Breast epithelium (tissue), 4 donors: Measurements from ENCODE around the gene IFNA5. TPM values are rescaled to one million over a fixed set of nuclear protein-coding genes. Genes with fewer than 3 reads are reported as not detected.

ENCODE experiments used
- DNase-seq, 2 donors: peaks; one replicate each; pipeline ENCODE4 v3.0.0-alpha.2; 2019; ENCODE audit warnings: low spot score in 2 of 2
- H3K27ac ChIP-seq, 2 donors: fragments of 200-600 bp; sonication (generic) in 1 of 2; one replicate each; pipeline ENCODE4 v1.5.1; 2016 to 2019; ENCODE audit warnings: mild to moderate bottlenecking in 1 of 2
- H3K27me3 ChIP-seq, 2 donors: fragments of 200-600 bp; sonication (generic) in 1 of 2; one replicate each; pipeline versions ENCODE4 v1.5.1 to v1.6.0; 2017 to 2019; ENCODE audit warnings: control low read depth in 1 of 2, mild to moderate bottlenecking in 1 of 2
- H3K36me3 ChIP-seq: fragments of 200-600 bp; one replicate; pipeline ENCODE4 v1.5.1; 2019
- H3K4me1 ChIP-seq, 2 donors: fragments of 200-600 bp; sonication (generic); one replicate each; pipeline ENCODE4 v1.5.1; 2016 to 2019; ENCODE audit warnings: control low read depth in 1 of 2
- H3K4me3 ChIP-seq, 3 donors: fragments of 200-600 bp; sonication (generic); 1 replicate in 2 of 3; 2 replicates in 1 of 3; pipeline ENCODE4 v1.5.1; 2016 to 2019; ENCODE audit warnings: mild to moderate bottlenecking in 3 of 3, moderate library complexity in 2 of 3
- H3K9me3 ChIP-seq, 2 donors: fragments of 200-600 bp; sonication (generic) in 1 of 2; one replicate each; pipeline ENCODE4 v1.5.1; 2016 to 2019; ENCODE audit warnings: control low read depth in 1 of 2
- POLR2A ChIP-seq: fragments of 450-650 bp; IDR thresholded peaks from one replicate; pipeline ENCODE4 v1.6.1; 2016; ENCODE audit warnings: antibody characterized with exemption, mild to moderate bottlenecking, moderate library complexity
- POLR2AphosphoS5 ChIP-seq, 3 donors: sonication (generic); formaldehyde crosslinking; IDR thresholded peaks; one replicate each; pipeline ENCODE4 v1.6.1; 2017; ENCODE audit warnings: antibody characterized with exemption in 3 of 3
- intact Hi-C: fragments of 100-400 bp; cut with DNase I; formaldehyde crosslinking; loops from one replicate; pipeline ENCODE4 v1.15.1; 2023; ENCODE audit warnings: low total_unique reads
- total RNA-seq, 3 donors: library from RNA; depleted of rRNA; stranded (reverse); fragments of >200 nt; gene quantifications; one replicate each; pipeline ENCODE4 v1.1.0, GENCODE V29; 2016
- TF ChIP-seq, protein P1 (sequence below), 3 donors: fragments of 450-650 bp; IDR thresholded peaks; one replicate each; pipeline ENCODE4 v1.5.1; 2016 to 2017; ENCODE audit warnings: antibody characterized with exemption in 3 of 3, mild to moderate bottlenecking in 3 of 3, moderate library complexity in 3 of 3

The IFNA5 gene
- total RNA-seq, 3 donors from 2014 or later = 0.32 TPM; not detected in 2

DNA sequence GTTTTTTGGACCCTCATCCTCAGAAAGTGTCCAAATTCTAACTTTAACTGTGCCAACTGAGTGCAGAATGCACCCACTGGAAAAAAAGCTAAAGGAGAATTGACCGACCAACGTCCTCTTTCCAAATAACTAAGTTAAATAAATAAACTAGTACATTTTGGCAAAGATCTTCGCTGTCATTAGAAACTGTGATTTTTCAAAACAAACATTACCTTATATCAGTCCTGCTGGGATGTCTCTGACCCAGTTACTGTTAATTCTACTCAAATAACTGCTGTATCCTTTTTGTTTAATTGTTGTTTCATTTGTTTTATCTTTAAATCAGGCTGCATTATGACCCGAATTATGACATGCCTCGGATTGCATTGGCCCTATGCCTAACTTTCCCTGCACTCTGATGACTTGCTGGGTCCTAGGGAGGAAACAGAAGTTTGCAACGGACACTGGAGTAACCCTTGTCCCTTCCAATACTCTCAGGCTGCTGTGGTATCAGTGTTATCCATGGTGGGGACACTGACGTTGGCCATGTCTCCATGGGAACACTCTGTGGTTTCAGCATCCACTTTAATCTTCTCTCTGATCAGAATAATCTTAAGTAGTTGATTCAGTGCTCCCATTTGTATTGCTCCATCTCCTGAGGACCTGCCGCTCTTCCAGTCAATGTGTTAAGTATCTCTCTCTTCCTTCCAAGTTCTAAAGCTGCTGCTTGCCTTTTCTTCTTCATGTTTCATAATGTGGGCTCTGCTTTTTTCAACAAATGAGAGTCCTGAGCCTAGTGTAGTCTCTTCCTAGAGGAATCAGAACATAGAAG, 11.1 kb upstream of the IFNA5 start:
- no peaks in the 10 kb centered on the region for H3K36me3 ChIP-seq
- no peak for TF ChIP-seq POLR2AphosphoS5 (IDR thresholded peaks at IDR 0.05)
- no peak for TF ChIP-seq POLR2A
- TF ChIP-seq, protein P1, sequence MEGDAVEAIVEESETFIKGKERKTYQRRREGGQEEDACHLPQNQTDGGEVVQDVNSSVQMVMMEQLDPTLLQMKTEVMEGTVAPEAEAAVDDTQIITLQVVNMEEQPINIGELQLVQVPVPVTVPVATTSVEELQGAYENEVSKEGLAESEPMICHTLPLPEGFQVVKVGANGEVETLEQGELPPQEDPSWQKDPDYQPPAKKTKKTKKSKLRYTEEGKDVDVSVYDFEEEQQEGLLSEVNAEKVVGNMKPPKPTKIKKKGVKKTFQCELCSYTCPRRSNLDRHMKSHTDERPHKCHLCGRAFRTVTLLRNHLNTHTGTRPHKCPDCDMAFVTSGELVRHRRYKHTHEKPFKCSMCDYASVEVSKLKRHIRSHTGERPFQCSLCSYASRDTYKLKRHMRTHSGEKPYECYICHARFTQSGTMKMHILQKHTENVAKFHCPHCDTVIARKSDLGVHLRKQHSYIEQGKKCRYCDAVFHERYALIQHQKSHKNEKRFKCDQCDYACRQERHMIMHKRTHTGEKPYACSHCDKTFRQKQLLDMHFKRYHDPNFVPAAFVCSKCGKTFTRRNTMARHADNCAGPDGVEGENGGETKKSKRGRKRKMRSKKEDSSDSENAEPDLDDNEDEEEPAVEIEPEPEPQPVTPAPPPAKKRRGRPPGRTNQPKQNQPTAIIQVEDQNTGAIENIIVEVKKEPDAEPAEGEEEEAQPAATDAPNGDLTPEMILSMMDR (IDR thresholded peaks at IDR 0.05) = no peak
- no peak for DNase-seq
- H3K4me1 ChIP-seq = no peaks in the 10 kb centered on the region
- intact Hi-C loops = no loop called here
- H3K4me3 ChIP-seq = peak overlapping the region in 1 of 3 donors; percentile 9
- H3K27me3 ChIP-seq = no peaks in the 10 kb centered on the region
- no peaks in the 10 kb centered on the region for H3K9me3 ChIP-seq
- H3K27ac ChIP-seq = peak overlapping the region in 1 of 2 donors; percentile 50

DNA sequence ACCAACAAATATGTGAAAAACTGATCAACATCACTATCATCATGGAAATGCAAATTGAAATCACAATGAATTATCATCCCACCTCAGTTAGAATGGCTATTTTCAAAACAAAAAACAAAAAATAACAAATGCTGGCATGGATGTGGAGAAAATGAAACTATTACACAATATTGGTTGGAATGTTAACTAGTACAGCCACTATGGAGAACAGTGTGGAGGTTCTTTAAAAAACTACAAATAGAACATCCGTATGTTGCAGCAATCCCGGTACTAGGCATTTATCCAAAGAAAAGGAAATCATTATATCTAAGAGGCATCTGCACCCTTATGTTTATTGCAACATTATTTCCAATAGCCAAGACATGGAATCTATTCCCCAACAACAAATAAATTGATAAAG, 9.0 kb upstream of the IFNA5 start:
- DNase-seq = no peak
- Histone ChIP-seq H3K9me3 (no peaks in the 10 kb centered on the region), H3K27me3 (no peaks in the 10 kb centered on the region), H3K36me3 (no peaks in the 10 kb centered on the region), H3K4me1 (no peaks in the 10 kb centered on the region), H3K27ac (no peak overlapping the region), H3K4me3 (no peak overlapping the region)
- intact Hi-C loops = no loop called here
- no peak for TF ChIP-seq POLR2A
- no peak for TF ChIP-seq POLR2AphosphoS5 (IDR thresholded peaks at IDR 0.05)
- TF ChIP-seq, protein P1 (IDR thresholded peaks at IDR 0.05) = no peak

DNA sequence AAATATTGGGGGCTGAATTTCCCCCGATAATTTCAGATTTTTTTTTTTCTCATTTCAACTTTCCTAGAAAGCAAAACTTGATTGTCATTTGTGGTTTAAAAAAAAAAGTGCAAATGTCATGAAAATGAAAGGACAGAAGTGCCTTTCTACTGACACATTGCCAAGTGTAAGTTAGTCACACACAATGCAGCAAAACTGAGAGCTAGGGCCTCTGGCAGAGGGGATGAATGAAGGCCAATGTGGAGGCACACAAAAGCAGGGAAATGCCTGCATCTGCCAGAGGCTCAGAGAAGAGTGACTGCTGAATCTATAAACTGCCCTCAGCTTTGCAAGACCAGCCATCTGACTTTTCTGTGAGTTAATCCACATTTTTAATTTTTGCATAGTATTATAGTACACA, 6.8 kb upstream of the IFNA5 start:
- intact Hi-C loops = no loop called here

DNA sequence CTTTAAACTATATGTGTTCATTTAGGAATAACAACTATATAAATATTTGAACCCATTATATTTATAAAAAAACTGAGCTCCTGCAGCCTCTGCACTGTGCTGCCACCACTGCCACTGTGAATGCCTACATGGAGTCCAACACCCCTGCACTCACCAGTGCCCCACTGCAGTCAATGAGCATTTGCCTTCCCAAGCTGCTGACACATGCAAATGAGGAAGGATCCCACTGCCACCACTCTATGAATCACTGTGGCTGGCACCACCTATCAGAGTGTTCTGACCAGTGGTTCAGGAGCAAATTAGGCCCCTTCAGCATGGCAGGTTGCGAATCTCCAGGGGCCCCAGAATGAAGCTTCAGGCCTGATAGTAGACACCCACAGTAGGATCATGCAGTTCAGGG, 9.1 kb downstream of the IFNA5 start:
- TF ChIP-seq POLR2A (no peak), POLR2AphosphoS5 (IDR thresholded peaks at IDR 0.05) (no peak)
- TF ChIP-seq, protein P1 (IDR thresholded peaks at IDR 0.05) = no peak
- intact Hi-C loops = no loop called here

More for the DNA sequence above, 6.8 kb upstream of the IFNA5 start:
- Histone ChIP-seq H3K27ac (no peak overlapping the region), H3K9me3 (no peaks in the 10 kb centered on the region), H3K4me3 (no peak overlapping the region), H3K4me1 (no peaks in the 10 kb centered on the region), H3K36me3 (no peaks in the 10 kb centered on the region), H3K27me3 (no peaks in the 10 kb centered on the region)
- DNase-seq = no peak
- no peak for TF ChIP-seq POLR2AphosphoS5 (IDR thresholded peaks at IDR 0.05)
- TF ChIP-seq, protein P1 (IDR thresholded peaks at IDR 0.05) = no peak
- no peak for TF ChIP-seq POLR2A

DNA sequence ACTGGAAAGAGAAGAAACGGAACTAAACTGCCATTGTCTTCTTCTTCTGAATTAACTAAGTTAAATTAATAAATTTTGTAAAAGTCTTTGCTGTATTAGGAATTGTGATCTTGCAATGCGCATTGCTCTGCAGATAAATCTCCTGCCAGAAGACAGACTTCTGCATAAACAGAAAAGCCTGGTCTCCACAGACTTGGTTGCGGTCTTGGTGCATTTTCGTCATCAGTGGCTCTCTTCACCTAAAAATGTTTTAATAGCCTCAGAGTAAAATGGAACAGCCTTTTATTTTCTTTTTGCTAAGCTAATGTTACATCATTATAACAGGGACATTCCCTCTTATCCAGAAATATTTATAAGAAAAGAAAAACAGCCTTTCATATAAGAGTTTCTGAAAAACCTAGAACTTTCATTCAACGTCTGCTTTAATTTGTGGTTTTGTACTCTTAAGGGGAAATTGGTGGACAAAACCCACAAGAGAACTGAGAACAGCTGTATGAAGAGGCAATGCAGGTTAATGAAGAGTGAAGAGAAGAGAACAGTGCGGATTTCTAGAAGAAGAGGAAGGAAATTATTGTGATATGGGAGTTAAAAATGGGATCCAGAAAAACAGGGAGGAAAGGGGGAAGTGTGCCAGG, 10.1 kb downstream of the IFNA5 start:
- Histone ChIP-seq H3K27ac (no peak overlapping the region), H3K36me3 (no peaks in the 10 kb centered on the region), H3K27me3 (no peaks in the 10 kb centered on the region), H3K4me1 (no peaks in the 10 kb centered on the region), H3K4me3 (no peak overlapping the region), H3K9me3 (no peaks in the 10 kb centered on the region)
- intact Hi-C loops = no loop called here
- no peak for DNase-seq
- TF ChIP-seq, protein P1 (IDR thresholded peaks at IDR 0.05) = no peak
- TF ChIP-seq POLR2AphosphoS5 (IDR thresholded peaks at IDR 0.05) = no peak
- TF ChIP-seq POLR2A = no peak

More for the DNA sequence above, 9.1 kb downstream of the IFNA5 start:
- Histone ChIP-seq H3K4me3 (no peak overlapping the region), H3K27ac (no peak overlapping the region), H3K36me3 (no peaks in the 10 kb centered on the region), H3K27me3 (no peaks in the 10 kb centered on the region), H3K9me3 (no peaks in the 10 kb centered on the region), H3K4me1 (no peaks in the 10 kb centered on the region)
- no peak for DNase-seq
